GM21360 (cell line): ENCODE results near the gene CCK.

Source experiments
- ATAC-seq: cut with Tn5 transposase; IDR thresholded peaks from one replicate; pipeline ENCODE4 v1.9.1; 2021; ENCODE audit warnings: mild to moderate bottlenecking, moderate library complexity; ENCODE audit not compliant: unreplicated experiment

Gene CCK

GRCh38 chr3:42226470-42227425 is 39.2 kb downstream of the CCK start:
- no peak for ATAC-seq

- ATAC-seq = no peak
These were observed 40.3 kb downstream of the CCK start for GRCh38 chr3:42225486-42226363.

- no peak for ATAC-seq
These were observed 41.1 kb downstream of the CCK start for GRCh38 chr3:42224658-42225421.

GRCh38 chr3:42224178-42224577 is 41.8 kb downstream of the CCK start:
- ATAC-seq = no peak

GRCh38 chr3:42222942-42223693 is 42.9 kb downstream of the CCK start:
- ATAC-seq = no peak

- no peak for ATAC-seq
These were observed 45.4 kb downstream of the CCK start for GRCh38 chr3:42220436-42221121.

GRCh38 chr3:42216931-42217333 is 49.1 kb downstream of the CCK start:
- ATAC-seq = no peak

GRCh38 chr3:42216302-42216701 is 49.7 kb downstream of the CCK start:
- ATAC-seq = peak; percentile 45

- peak; percentile 52 for ATAC-seq
These were observed 51.3 kb downstream of the CCK start for GRCh38 chr3:42214565-42215283.

- peak; percentile 20 for ATAC-seq
These were observed 51.9 kb downstream of the CCK start for GRCh38 chr3:42214064-42214463.

- ATAC-seq = no peak
These were observed 52.6 kb downstream of the CCK start for GRCh38 chr3:42213417-42213816.

GRCh38 chr3:42210726-42211125 is 55.3 kb downstream of the CCK start:
- no peak for ATAC-seq

- ATAC-seq = no peak
These were observed 56.1 kb downstream of the CCK start for GRCh38 chr3:42209917-42210316.
